Cardiac fibroblast (primary cell): Measurements from ENCODE around the gene C2CD2L.

Experiments used
- DNase-seq, 2 donors: peaks; one replicate each; pipeline versions ENCODE4 v3.0.0 to v3.0.0-alpha.2; 2010; ENCODE audit warnings: low read depth in 2 of 2
- H3K4me3 ChIP-seq, 2 donors: replicated peaks in 1 of 2; 1 replicate in 1 of 2; 2 replicates in 1 of 2; pipeline ENCODE4 v1.5.1; 2011; ENCODE audit warnings: low read depth in 2 of 2, low read length in 2 of 2, mild to moderate bottlenecking in 2 of 2, moderate library complexity in 1 of 2
- TF ChIP-seq, protein P1 (sequence below): IDR thresholded peaks from one replicate; pipeline ENCODE4 v1.5.1; 2011; ENCODE audit warnings: low read depth, mild to moderate bottlenecking, low read length, inconsistent platforms

C2CD2L gene

DNA sequence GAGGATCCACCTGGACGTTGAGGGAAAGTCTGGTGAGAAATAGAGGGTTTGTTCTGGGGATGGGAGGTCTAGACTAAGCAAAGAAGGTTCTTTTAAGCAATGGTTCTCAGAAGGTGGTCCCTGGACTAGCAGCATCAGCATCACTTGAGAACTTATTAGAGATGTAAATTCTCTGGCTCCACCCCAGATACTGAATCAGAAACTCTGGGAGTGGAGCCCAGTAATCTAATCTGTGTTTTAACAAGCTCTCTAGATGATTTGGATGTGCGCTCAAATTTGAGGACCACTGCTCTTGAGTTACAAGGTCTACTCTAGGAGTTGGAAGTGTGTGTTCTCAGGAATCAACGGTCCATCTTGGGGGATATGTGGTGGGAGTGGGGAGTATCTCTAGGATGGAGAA lies 38.4 kb downstream of the C2CD2L start:
- no peak for DNase-seq
- no peak overlapping the region for H3K4me3 ChIP-seq
- TF ChIP-seq, protein P1, sequence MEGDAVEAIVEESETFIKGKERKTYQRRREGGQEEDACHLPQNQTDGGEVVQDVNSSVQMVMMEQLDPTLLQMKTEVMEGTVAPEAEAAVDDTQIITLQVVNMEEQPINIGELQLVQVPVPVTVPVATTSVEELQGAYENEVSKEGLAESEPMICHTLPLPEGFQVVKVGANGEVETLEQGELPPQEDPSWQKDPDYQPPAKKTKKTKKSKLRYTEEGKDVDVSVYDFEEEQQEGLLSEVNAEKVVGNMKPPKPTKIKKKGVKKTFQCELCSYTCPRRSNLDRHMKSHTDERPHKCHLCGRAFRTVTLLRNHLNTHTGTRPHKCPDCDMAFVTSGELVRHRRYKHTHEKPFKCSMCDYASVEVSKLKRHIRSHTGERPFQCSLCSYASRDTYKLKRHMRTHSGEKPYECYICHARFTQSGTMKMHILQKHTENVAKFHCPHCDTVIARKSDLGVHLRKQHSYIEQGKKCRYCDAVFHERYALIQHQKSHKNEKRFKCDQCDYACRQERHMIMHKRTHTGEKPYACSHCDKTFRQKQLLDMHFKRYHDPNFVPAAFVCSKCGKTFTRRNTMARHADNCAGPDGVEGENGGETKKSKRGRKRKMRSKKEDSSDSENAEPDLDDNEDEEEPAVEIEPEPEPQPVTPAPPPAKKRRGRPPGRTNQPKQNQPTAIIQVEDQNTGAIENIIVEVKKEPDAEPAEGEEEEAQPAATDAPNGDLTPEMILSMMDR: no peak

DNA sequence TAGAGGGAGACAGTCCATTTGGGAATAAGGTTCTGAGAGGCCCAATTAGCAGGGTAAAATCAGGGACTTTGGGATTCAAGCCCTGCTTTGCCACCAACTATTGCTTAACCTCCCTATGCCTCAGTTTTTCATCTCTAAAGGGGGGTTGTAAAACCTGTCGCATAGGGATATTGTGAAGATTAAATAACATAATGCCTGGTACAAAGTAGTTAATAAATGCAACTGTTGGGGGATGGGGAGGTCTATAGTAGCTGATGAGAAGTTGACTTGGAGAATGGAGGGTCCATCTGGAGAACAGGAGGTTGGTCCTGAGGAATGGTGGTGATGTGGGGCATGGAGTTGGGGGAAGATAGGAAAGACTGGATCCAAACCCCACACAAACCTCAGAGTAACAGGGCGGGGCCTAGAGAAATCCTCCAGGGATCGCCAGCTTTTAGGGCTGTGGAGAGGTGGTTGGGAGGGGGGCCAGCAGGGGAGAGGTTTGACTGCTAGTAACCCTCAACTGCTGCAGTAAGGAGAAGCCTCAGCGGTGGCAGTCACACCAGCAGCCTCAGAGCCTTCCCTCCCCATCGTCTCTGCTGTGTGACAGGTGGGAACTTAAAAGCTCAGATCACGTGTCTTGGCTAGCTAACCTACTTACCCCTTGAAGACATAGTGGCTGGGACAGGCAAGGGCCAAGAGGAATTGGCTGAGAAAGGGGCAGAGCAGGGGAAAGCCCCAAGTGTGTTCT lies 40.6 kb downstream of the C2CD2L start:
- TF ChIP-seq, protein P1: no peak
- DNase-seq: no peak
- no peak overlapping the region for H3K4me3 ChIP-seq

DNA sequence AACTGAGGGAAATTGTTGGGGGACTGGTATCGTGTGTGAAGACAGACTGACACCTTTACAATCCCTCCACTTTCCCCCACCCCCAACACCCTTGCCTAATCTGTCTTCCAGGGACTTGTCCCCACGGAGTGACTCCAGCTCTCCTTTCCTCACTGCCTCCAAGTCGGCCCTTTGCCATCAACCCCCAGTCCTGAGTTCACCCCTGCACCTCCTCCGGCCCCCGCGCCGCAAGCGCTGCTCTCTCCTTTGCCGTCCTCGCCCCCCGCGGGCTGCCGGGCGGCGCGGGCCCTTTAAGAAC lies 41.5 kb downstream of the C2CD2L start:
- DNase-seq: no peak
- TF ChIP-seq, protein P1: no peak
- H3K4me3 ChIP-seq: peak overlapping the region; percentile 51 to 60

DNA sequence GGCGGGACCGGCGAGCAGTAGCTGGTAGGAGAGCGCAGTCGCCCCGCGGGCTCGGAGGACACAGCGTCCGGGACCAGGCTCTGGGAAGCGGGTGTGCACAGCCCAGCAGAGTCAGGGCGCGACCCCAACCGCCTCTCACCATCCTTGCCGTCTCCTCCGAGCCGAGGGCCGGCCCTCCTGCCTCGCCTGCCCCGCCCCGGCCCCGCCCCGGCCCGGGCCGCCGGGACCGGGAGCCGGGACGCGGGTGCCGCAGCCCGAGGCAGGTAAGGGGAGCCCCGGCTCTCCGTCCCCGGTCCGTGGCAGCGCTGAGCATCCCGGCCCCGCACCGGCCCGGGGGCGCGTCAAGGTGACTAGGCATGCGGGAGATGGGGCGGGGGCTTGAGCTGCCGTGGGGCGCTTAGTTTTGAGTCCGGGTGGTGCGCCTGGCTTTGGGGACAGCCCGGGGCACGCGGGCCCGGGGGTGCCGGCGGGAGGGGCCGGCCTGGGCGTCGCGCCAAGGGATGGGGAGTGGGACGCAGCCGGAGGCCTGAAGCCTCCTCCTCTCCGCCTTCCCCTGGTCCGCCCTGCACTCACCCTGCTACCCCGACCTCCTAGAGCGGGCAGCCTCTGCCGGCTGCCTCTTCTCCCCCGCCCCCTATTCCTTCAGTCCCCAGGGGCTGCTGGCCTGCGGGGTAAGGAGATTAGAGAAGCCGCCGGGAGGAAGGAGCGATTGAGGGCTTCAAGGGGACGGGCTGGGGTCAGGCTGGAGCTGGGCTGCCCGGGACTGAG lies 42.1 kb downstream of the C2CD2L start, which contains the start of gene ABCG4:
ABCG4 (plus strand) TSS at position 35 of the 768 bp plus-strand sequence. CDS start 914 bp downstream, outside the sequence.
- peak within 1 kb of the TSS; percentile 51 to 60 for H3K4me3 ChIP-seq
- peak in 1 of 2 donors; percentile 16 for DNase-seq
- TF ChIP-seq, protein P1: no peak

DNA sequence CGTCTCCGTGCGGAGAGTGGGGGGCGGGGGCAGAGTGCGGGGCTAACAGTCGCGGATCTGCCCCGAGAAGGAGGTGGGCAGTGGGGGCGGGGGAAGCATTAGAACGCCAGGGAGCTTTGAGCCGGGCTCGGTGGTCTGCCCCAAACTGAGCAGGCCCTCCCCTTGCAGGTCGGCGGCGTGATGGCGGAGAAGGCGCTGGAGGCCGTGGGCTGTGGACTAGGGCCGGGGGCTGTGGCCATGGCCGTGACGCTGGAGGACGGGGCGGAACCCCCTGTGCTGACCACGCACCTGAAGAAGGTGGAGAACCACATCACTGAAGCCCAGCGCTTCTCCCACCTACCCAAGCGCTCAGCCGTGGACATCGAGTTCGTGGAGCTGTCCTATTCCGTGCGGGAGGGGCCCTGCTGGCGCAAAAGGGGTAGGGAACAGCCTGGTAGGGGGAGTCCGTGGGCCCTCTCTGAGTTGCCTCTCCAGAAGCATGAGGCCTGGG lies 42.7 kb downstream of the C2CD2L start:
- H3K4me3 ChIP-seq: peak overlapping the region in 1 of 2 donors; percentile 51
- TF ChIP-seq, protein P1: no peak

DNA sequence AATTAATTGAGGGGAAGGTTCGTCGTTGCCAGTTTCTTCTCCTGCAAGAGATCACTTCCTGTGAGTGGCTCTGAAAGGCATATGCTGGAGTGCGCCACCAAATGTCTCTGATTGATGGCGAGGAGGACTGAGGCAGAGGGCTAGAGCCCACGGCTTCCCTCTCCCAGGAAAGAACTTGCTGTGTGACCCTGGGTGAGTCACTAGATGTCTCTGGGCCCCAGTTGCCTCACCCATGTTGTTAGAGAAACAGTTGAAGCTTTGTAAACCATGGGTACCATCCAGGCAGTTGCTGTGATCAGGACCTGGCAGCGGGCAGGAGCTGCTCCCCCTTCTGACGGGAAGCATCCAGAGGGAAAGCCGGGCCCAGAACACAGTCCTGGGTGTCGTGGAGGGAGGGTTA lies 44.9 kb downstream of the C2CD2L start:
- H3K4me3 ChIP-seq: no peak overlapping the region
- DNase-seq: no peak
- TF ChIP-seq, protein P1: no peak

More for the DNA sequence above, 42.7 kb downstream of the C2CD2L start:
- no peak for DNase-seq
